Activated naive CD4-positive, alpha-beta T cell treated with Interleukin-2 at 50 U/mL for 16 hours (primary cell): Measurements from ENCODE around the gene MYH6.
"Not testable (repeated sequence)": the region's sequence is repeated elsewhere in the genome, so short reads cannot be mapped to it uniquely, and the experiment has no call there.

Experiments
- DNase-seq: peaks from one replicate; pipeline ENCODE4 v3.0.0-alpha.2; 2020

MYH6 gene

GRCh38 chr14:23414254-23414653 lies 6.2 kb upstream of the MYH6 start:
- no peak for DNase-seq

DNA sequence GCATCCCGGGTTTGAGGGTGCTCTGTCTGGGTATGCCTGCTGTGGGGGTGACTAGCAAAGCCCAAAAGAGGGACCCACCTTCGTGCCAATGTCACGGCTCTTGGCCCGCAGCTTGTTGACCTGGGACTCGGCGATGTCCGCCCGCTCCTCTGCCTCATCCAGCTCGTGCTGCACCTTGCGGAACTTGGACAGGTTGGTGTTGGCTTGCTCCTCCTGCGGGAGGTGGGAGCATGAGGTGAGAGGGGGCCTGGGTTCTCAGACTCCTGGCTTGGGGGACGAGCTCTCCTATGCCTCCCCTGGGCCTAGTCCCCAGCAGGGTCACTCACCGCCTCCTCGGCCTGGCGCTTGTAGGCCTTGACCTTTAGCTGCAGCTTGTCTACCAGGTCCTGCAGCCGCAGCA lies 5.6 kb upstream of the MYH6 start:
- no peak for DNase-seq

- no peak for DNase-seq
Observed at GRCh38 chr14:23411563-23412525, 3.8 kb upstream of the MYH6 start.

DNA sequence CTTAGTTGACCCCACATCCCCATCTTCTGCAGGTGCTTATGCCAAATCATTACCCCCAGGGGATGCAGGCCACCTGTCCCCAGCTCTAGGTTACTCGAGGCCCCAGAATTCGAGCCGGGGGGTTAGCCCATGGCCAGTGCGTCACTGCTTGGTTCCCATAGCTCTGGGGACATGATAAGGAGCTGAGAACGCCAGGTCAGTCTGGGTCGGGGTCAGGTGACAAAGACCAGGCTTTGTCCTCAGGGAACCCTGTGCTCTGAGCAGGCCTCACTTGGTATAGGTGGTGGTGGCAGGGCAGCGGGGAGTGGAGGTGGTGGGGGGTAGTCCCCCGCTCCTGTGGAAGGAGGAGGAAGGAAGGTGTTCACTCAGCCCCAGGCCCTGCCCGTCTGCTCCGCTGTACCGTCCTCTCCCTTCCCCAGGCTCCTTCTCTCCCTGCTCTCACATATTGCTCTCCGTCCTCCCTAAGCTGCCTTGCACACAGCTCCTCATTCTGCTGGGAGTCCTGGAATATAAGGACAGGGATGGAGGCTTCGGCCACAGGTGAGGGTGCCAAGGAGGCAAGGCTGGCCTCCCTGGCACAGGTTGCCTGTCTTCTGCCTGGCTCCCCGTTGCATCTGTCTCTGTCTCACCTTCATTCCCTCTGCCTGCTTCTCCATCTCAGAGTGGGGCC lies 2.0 kb upstream of the MYH6 start:
- DNase-seq, result no peak

DNA sequence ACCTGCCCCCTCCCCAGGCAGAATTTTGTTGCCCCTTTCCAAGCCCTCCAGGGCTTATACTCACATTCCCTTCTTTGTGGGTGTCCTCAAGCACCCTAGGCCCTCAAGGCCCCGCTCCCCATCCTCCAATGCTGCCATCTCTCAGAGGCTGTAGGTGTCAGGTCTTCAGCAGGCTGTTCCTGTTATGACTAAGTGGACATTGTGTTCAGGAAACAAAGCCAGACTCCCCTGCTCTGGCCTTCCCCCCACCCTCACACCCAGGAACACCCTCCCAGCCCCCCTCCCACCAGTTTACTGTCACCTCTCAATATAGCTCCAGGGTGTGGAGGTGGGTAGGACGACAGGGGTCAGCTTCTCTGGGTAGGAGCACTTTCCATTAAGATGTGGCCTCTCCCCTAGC lies 1.4 kb upstream of the MYH6 start:
- no peak for DNase-seq

DNA sequence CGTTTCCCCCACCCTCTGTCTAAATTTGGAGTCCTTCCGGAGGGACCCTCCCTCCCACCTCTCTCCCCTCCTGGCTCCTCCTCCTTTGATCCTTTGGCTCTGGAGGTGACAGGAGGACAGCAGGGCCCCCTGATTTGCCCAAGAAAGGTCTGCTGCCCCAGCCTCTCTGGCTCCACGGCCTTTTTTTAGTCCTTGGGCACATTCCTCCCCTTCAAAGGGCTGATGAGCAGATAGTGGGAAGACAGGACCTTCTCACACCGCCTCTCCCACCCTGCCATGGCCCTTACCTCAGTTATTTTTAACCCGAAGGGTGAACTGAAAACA lies 196 bp upstream of the MYH6 start:
- DNase-seq, result no peak

DNA sequence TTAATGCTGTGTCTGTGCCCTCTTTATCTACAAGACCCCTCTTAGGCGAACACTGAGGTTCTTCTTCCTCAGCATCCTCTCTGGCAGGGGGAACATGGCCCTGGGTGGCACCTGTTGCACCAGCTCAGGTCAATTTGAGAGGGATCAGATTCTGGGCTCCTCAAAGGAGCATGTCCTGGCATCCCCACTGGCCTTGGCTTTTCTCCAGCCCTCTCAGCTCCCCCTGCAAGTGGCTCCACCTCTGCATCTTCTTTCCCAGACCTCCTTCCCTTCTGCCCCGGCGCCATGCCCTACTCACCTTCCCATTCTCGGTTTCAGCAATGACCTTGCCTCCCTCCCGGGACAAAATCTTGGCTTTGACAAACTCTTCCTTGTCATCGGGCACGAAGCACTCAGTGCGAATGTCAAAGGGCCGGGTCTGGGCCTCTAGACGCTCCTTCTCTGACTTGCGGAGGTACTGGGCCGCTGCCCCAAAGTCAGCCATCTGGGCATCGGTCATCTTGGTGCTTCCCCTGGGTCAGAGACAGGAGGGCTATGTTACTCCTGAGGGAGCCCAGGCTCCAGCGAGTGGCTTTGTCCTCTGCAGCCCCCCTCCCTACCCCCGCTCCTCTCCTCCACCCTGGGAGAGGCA lies 1.2 kb downstream of the MYH6 start:
- DNase-seq, result no peak

- DNase-seq, result no peak
Observed at GRCh38 chr14:23406244-23406643, 1.8 kb downstream of the MYH6 start.

- no peak for DNase-seq
Observed at GRCh38 chr14:23405516-23406025, 2.5 kb downstream of the MYH6 start.

- DNase-seq, result no peak
Observed at GRCh38 chr14:23405096-23405495, 3.0 kb downstream of the MYH6 start.

DNA sequence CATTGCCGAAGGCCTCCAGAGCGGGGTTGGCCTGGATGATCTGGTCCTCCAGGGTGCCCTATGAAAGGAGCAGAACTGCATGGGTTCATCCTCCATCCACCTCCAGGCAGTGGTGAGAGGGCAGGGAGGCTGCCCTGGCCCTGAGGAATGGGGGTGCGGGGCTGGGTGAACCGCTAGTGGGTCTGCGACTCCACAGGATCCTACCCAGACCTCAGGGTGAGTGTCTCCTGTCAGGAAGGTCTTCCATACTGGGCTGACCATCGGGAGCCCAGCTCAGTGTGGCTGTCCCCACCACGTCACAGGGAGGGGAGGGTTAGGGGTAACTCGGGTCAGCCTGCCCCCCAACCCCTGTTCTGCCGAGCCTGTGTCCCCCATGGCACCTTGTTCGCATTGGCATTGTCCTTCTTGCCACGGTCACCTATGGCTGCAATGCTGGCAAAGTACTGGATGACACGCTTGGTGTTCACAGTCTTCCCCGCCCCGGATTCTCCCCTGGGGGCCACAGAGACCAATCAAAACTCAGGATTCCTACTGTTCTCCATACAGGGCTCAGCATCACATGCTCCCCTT lies 3.7 kb downstream of the MYH6 start:
- no peak for DNase-seq

GRCh38 chr14:23403908-23404307 lies 4.2 kb downstream of the MYH6 start:
- no peak for DNase-seq

DNA sequence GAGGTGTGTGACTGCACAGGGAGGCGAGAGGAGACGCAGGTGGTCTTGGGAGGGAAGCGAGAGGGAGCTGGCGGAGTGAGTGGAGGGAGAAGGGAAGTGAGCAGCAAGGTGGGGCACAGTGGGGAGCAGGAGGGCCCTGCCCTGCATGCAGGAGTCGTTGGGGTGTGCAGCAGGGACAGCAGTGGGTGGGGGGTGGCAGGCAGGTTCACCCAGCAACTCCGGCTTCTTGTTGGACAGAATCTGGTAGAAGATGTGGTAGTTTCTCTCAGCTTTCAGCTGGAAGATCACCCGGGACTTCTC lies 5.0 kb downstream of the MYH6 start:
- DNase-seq, result no peak

DNA sequence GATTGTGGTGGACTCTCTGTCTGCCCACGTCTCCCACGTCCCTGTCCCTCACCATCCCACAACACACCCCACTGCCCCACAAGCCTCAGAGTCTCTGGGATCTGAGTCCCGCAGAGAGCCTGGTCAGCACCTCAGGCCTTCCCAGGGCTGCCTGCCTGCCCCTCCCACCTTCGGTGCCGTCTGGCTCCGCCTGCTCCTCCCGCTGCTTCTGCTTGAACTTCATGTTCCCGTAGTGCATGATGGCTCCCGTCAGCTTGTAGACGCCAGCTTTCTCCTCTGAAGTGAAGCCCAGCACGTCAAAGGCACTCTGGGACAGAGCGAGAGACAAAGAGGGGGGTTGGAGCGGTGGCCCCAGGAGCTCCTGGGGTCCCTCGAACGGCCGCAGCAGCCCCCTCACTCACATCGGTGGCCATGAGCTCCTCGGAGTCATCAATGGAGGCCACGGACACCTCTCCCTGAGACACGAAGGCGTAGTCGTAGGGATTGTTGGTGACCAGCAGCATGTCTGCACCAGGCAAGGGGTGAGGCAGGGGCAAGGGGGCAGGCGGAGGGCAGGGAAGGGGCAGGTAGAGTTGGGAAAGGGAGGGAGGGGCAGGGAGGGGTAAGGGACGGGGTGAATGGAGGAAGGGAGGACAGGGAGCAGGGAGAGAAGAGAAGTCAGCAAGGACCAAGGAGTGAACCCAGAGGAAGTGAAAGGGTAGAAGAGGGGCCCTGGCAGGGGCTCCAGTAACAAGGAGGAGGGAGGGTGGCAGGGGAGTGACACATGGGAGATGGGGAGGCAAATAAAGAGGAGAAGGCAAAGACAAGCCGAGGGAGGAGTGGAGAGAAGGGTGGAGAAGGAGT lies 5.6 kb downstream of the MYH6 start:
- DNase-seq, result no peak

GRCh38 chr14:23401291-23401690 lies 6.8 kb downstream of the MYH6 start:
- DNase-seq, result no peak

DNA sequence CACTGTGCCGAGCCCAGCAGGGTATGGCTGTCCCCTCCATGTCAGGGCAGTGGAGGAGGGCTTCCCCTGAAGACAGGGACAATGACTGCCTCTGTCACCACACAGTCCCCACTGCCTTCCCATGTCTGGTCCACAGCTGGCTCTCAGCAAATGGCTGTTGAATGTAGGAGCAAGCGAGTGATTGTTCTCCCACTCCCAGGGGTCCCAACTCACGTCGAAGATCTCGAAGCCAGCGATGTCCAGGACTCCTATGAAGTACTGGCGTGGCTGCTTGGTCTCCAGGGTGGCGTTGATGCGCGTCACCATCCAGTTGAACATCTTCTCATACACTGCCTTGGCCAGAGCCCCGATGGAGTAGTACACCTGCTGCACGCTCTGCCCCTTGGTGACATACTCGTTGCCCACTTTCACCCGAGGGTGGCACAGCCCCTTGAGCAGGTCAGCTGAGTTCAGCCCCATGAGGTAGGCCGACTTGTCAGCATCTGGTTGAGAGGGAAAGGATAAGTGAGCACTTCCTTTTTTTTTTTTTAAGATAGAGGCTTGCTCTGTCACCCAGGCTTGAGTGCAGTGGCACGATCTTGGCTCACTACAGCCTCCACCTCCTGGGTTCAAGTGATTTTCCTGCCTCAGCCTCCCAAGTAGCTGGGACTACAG lies 7.5 kb downstream of the MYH6 start:
- DNase-seq, result not testable (repeated sequence)

DNA sequence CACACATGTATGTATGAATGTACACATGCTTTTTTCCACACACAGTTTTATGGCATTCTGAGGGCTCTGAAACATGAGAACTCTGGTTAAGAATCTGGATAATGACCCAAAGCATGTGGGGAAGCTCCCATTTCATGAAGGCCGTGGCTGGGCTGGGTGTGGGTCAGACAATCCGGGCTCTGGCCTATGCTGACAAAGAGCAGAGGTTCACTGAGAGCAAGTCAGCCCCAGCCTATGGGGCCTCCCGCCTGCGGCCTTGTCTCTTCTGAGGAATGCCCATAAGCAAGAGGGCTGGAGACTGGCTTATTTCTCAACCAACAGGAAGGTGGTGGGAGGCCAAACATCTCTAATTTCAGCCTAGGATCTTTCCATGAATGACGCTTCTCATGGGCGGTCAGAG lies 8.5 kb downstream of the MYH6 start:
- DNase-seq, result no peak

- no peak for DNase-seq
Observed at GRCh38 chr14:23399136-23399535, 8.9 kb downstream of the MYH6 start.

DNA sequence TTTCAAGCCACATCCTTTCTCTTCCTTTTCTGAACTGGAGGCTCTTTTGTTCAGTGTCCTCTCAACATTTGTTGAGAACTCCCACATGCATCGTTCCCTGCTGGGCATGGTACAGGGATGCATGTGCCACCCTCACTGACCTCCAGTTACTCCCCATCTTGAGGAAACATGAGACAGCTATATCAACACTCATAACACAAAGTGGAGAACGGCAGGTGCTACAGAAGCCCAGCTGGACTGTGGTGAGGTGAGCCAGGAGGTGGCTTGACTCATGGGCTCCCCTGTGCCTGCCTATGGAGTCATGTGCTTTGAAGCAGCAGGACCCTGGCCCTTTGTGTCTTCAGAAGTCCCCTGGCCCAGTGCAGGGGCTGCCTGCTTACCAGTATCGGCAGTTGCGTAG lies 9.7 kb downstream of the MYH6 start:
- no peak for DNase-seq

GRCh38 chr14:23396781-23397407 lies 11.2 kb downstream of the MYH6 start:
- DNase-seq, result no peak

- DNase-seq, result no peak
Observed at GRCh38 chr14:23396126-23396525, 11.9 kb downstream of the MYH6 start.

- DNase-seq, result no peak
Observed at GRCh38 chr14:23392613-23393012, 15.5 kb downstream of the MYH6 start.
